ENCODE measurements around the gene ITGAD.

DNA sequence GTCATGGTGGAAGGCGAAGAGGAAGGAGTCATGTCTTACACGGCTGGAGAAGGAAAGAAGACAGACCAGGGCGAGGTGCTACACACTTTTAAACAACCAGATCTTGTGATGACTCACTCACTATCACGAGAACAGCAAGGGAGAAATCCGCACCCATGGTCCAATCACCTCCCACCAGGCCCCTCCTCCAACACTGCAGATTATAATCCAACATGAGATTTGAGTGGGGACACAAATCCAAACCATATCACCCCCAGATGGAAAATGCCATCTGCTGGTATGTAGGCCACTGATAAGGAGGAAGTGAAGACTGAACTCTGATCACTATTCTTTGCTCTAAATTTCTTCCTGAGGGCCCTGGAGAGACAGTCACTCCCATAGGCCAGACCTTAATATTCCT is 45.7 kb upstream of the ITGAD start:
- TF ChIP-seq FOS (IDR thresholded peaks at IDR 0.05; ENCODE audit: borderline replicate concordance, insufficient read depth, low read length) (no peak), EZH2 (IDR thresholded peaks at IDR 0.05; ENCODE audit: borderline replicate concordance, low read depth, low read length, severe bottlenecking) (no peak), POLR2A (IDR thresholded peaks at IDR 0.05; ENCODE audit: low read depth, low read length) (no peak)
- TF ChIP-seq, protein P1, sequence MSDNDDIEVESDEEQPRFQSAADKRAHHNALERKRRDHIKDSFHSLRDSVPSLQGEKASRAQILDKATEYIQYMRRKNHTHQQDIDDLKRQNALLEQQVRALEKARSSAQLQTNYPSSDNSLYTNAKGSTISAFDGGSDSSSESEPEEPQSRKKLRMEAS (IDR thresholded peaks at IDR 0.05; ENCODE audit: insufficient read depth, insufficient read length) = no peak
- TF ChIP-seq, protein P2, sequence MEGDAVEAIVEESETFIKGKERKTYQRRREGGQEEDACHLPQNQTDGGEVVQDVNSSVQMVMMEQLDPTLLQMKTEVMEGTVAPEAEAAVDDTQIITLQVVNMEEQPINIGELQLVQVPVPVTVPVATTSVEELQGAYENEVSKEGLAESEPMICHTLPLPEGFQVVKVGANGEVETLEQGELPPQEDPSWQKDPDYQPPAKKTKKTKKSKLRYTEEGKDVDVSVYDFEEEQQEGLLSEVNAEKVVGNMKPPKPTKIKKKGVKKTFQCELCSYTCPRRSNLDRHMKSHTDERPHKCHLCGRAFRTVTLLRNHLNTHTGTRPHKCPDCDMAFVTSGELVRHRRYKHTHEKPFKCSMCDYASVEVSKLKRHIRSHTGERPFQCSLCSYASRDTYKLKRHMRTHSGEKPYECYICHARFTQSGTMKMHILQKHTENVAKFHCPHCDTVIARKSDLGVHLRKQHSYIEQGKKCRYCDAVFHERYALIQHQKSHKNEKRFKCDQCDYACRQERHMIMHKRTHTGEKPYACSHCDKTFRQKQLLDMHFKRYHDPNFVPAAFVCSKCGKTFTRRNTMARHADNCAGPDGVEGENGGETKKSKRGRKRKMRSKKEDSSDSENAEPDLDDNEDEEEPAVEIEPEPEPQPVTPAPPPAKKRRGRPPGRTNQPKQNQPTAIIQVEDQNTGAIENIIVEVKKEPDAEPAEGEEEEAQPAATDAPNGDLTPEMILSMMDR (IDR thresholded peaks at IDR 0.05; ENCODE audit: extremely low read depth in 1 of 2, insufficient read depth in 1 of 2, low read depth in 1 of 2, low read length in 2 of 2) = no peak

Data from endothelial cell of umbilical vein (primary cell).